Measurements from ENCODE around the gene JPH2. TPM values are rescaled to one million over a fixed set of nuclear protein-coding genes. Genes with fewer than 3 reads are reported as not detected.

JPH2 gene
- total RNA-seq, 1 experiment from 2014 or later, result 0.81 TPM

DNA sequence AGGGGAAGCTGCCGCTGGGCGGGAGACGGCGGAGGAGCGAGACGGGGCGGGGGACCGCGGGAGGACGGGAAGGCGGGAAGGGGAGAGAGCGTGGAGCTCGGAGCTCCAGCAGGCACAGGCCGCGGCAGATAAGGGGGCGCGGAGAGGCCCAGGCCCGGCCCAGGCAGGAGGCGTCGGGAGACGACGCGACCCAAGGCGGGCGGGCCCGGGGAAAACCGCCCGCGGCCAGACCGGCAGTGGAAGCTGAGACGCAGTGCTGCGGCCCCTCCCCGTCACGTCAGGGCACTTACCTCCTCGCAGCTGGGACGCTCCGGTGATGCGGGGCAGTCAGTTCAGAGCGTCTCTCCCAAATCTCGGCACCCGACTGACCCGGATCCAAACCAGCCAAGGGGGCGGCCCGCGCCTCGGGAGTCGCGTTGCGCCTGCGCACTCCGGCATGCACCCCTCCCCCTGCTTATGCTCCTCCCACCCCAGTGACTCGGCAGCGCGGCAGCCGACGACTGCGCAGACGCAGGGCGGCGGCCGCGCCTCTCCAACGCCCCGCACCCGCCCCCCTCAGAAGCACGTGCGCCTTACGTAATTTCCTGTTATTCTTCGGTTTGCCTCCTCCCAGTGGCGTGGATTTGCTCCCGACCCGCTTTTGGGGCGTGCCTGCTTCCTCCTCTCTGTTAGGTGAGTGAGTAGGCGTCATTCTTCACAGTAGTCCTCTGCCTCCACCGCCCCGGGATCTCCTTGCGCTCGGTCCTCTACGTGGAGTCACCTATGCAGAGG lies 23.6 kb upstream of the JPH2 start, which contains the start of gene OSER1:
OSER1 (minus strand) TSS at position 366 of the 771 bp plus-strand sequence. CDS start 3,814 bp downstream, outside the sequence.
- peaks cover 46% of the 10 kb centered on the region for H3K4me1 Mint-ChIP-seq
- TF ChIP-seq SP1 (CRISPR knock-in tag; conservative IDR thresholded peaks at IDR 0.05) (peak; percentile 81), ZBTB21 (CRISPR knock-in tag; IDR thresholded peaks at IDR 0.05; ENCODE audit: borderline replicate concordance) (no peak), ZNF512 (CRISPR knock-in tag; IDR thresholded peaks at IDR 0.05; ENCODE audit: borderline replicate concordance) (no peak), HMGXB4 (CRISPR knock-in tag; IDR thresholded peaks at IDR 0.05) (peak; percentile 22), FOXK1 (CRISPR knock-in tag; IDR thresholded peaks at IDR 0.05) (peak; percentile 99), MYBL2 (CRISPR knock-in tag; IDR thresholded peaks at IDR 0.05) (no peak), PRDM15 (CRISPR knock-in tag; IDR thresholded peaks at IDR 0.05) (no peak), ZNF317 (CRISPR knock-in tag; IDR thresholded peaks at IDR 0.05; ENCODE audit: borderline replicate concordance, low read depth) (no peak), SOX15 (CRISPR knock-in tag; IDR thresholded peaks at IDR 0.05) (no peak), AFF4 (CRISPR knock-in tag; IDR thresholded peaks at IDR 0.05; ENCODE audit: borderline replicate concordance) (no peak), TCF7 (CRISPR knock-in tag; IDR thresholded peaks at IDR 0.05; ENCODE audit: low read depth) (no peak), ATF6 (CRISPR knock-in tag; IDR thresholded peaks at IDR 0.05) (no peak), ELF4 (CRISPR knock-in tag; IDR thresholded peaks at IDR 0.05; ENCODE audit: low read depth) (no peak), NR3C1 (CRISPR knock-in tag; conservative IDR thresholded peaks at IDR 0.05; ENCODE audit: low read depth) (no peak), ERG (CRISPR knock-in tag; IDR thresholded peaks at IDR 0.05) (no peak), ZNF138 (CRISPR knock-in tag; conservative IDR thresholded peaks at IDR 0.05) (no peak), CREM (CRISPR knock-in tag; IDR thresholded peaks at IDR 0.05) (peak; percentile 77; the same call in 1 of the 2 replicates), FOXJ3 (CRISPR knock-in tag; IDR thresholded peaks at IDR 0.05; ENCODE audit: borderline replicate concordance) (no peak), ZNF232 (CRISPR knock-in tag; IDR thresholded peaks at IDR 0.05) (no peak; the same call in 1 of the 2 replicates)
- TF ChIP-seq, protein P1, sequence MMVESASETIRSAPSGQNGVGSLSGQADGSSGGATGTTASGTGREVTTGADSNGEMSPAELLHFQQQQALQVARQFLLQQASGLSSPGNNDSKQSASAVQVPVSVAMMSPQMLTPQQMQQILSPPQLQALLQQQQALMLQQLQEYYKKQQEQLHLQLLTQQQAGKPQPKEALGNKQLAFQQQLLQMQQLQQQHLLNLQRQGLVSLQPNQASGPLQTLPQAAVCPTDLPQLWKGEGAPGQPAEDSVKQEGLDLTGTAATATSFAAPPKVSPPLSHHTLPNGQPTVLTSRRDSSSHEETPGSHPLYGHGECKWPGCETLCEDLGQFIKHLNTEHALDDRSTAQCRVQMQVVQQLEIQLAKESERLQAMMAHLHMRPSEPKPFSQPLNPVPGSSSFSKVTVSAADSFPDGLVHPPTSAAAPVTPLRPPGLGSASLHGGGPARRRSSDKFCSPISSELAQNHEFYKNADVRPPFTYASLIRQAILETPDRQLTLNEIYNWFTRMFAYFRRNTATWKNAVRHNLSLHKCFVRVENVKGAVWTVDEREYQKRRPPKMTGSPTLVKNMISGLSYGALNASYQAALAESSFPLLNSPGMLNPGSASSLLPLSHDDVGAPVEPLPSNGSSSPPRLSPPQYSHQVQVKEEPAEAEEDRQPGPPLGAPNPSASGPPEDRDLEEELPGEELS (CRISPR knock-in tag; IDR thresholded peaks at IDR 0.05), result no peak

More for the DNA sequence above, 23.6 kb upstream of the JPH2 start, which contains the start of gene OSER1:
- Mint-ChIP-seq H3K27ac (peak within 1 kb of the TSS; percentile 100), H3K4me3 (peak within 1 kb of the TSS; percentile 100), H3K27me3 (ENCODE audit: low read depth) (no peaks in the 10 kb centered on the region), H3K36me3 (peaks cover 9% of the 10 kb centered on the region), H3K9me3 (no peaks in the 10 kb centered on the region)
- CTCF ChIA-PET, result interaction anchor here (1.0 to 2.5 kb wide), 5 partner anchors 12 to 178 kb away, joined by 4 to 6 read pairs (median 5); partner anchors contain the start of genes FITM2 and GDAP1L1
- POLR2A ChIA-PET, result interaction anchor here (0.7 to 1.5 kb wide), 4 partner anchors 8 to 73 kb away, joined by 3 to 5 read pairs (median 4); no protein-coding TSS in a partner anchor
- DNase-seq (ENCODE audit: low spot score) (peak; percentile 96), ATAC-seq (peak; percentile 84)

Measured in WTC11 (cell line).